Measurements from ENCODE around the gene ANAPC16.
"Not testable (repeated sequence)": the region's sequence is repeated elsewhere in the genome, so short reads cannot be mapped to it uniquely, and the experiment has no call there.

Gene ANAPC16

GRCh38 chr10:72218325-72218724 is 2.5 kb downstream of the ANAPC16 start:
- peak; percentile 35 for DNase-seq

- no peak for DNase-seq
Measured at GRCh38 chr10:72218726-72219125, 2.9 kb downstream of the ANAPC16 start.

- no peak for DNase-seq
Measured at GRCh38 chr10:72219235-72219814, 3.5 kb downstream of the ANAPC16 start.

- no peak for DNase-seq
Measured at GRCh38 chr10:72220637-72221036, 4.8 kb downstream of the ANAPC16 start.

GRCh38 chr10:72221278-72221677 is 5.5 kb downstream of the ANAPC16 start:
- DNase-seq: no peak

- no peak for DNase-seq
Measured at GRCh38 chr10:72223743-72224101, 7.9 kb downstream of the ANAPC16 start.

GRCh38 chr10:72224191-72224590 is 8.4 kb downstream of the ANAPC16 start:
- not testable (repeated sequence) for DNase-seq

- no peak for DNase-seq
Measured at GRCh38 chr10:72226418-72227027, 10.7 kb downstream of the ANAPC16 start.

- DNase-seq: no peak
Measured at GRCh38 chr10:72227826-72228225, 12.0 kb downstream of the ANAPC16 start.

- no peak for DNase-seq
Measured at GRCh38 chr10:72228318-72228751, 12.5 kb downstream of the ANAPC16 start.

- DNase-seq: no peak
Measured at GRCh38 chr10:72229261-72230251, 13.7 kb downstream of the ANAPC16 start.

GRCh38 chr10:72233621-72234020 is 17.8 kb downstream of the ANAPC16 start:
- no peak for DNase-seq

- no peak for DNase-seq
Measured at GRCh38 chr10:72234560-72235095, 18.8 kb downstream of the ANAPC16 start.

- DNase-seq: no peak
Measured at GRCh38 chr10:72235544-72236279, 19.9 kb downstream of the ANAPC16 start.

GRCh38 chr10:72238392-72239175 is 22.8 kb downstream of the ANAPC16 start:
- DNase-seq: no peak

- no peak for DNase-seq
Measured at GRCh38 chr10:72239409-72239808, 23.6 kb downstream of the ANAPC16 start.

GRCh38 chr10:72240371-72240770 is 24.6 kb downstream of the ANAPC16 start:
- no peak for DNase-seq

GRCh38 chr10:72241691-72242252 is 26.0 kb downstream of the ANAPC16 start:
- no peak for DNase-seq

- DNase-seq: no peak
Measured at GRCh38 chr10:72242675-72243074, 26.9 kb downstream of the ANAPC16 start.

GRCh38 chr10:72243822-72244437 is 28.1 kb downstream of the ANAPC16 start:
- DNase-seq: no peak

- no peak for DNase-seq
Measured at GRCh38 chr10:72244573-72245038, 28.8 kb downstream of the ANAPC16 start.

Data from activated CD4-positive, alpha-beta T cell treated with anti-CD3 and anti-CD28 coated beads, Interleukin-2, amount 50 U/mL, for 16 hours (primary cell).